Cardiac fibroblast (primary cell): ENCODE measurements around the gene HRH3.
A peak's percentile ranks its signal among the peaks of the same experiment; 100 is the strongest.

Experiments
- DNase-seq, 2 donors: peaks; one replicate each; pipeline versions ENCODE4 v3.0.0 to v3.0.0-alpha.2; 2010; ENCODE audit warnings: low read depth in 2 of 2
- H3K4me3 ChIP-seq, 2 donors: replicated peaks in 1 of 2; 1 replicate in 1 of 2; 2 replicates in 1 of 2; pipeline ENCODE4 v1.5.1; 2011; ENCODE audit warnings: low read depth in 2 of 2, low read length in 2 of 2, mild to moderate bottlenecking in 2 of 2, moderate library complexity in 1 of 2
- TF ChIP-seq, protein P1 (sequence below): IDR thresholded peaks from one replicate; pipeline ENCODE4 v1.5.1; 2011; ENCODE audit warnings: low read depth, mild to moderate bottlenecking, low read length, inconsistent platforms

Gene HRH3

DNA sequence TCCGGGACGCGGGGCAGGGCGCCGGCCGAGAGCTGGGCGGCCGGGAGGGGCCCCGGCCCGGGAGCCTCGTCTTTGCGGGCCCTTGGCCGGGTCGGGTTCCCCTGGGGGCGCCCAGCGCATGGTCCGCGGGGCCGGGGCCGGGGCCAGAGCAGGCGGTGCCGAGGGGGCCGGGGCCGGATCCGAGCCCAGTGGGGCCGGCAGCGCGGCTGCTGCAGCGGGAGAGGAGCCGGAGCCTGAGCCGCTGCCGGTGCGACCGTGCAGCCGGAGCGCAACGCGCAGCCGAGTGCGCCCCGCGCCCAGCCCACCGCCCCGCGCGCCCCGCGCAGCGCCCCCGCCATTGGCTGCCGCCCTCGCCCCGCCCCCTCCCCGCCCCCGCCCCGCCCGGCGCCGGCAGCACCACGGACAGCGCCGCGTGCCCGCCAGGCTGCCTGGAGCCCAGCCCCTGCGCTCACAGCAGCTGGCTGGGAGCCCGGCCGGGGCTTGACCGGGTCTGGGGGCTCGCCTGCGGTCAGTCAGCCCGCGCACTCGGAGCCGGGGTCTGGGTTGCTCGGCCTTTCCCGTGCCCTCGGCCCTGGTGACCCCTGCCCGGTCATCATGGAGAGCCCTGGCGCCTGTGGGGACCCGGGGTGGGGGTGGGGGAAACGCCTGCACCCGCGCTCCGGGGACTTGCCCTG is at the start of gene HRH3:
Gene HRH3 (minus strand): TSS at position 287 of the 674 bp plus-strand sequence. CDS start 308 bp downstream, outside the sequence.
- DNase-seq: peak in 1 of 2 donors; percentile 34
- H3K4me3 ChIP-seq: peak within 1 kb of the TSS; percentile 13 to 21

DNA sequence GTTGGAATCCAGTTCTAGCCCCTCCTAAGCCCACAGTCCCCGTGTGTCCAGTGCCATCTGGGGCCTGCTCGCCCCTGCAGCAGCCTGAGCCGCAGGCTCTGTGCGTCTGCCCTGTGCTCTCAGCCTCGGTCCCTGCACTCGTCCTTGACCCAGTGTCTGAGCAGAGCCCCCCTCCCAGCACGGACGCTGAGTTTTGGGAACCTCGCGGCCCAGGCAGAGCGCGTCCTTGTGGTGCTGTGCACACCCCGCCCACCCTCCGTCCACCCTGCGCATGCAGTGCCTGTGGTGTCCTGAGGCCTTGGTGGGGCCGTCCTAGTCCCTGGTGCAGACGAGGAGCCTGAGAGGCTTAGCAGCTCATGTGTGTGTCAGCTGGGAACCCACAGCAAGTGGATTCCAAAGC is 49.8 kb upstream of the HRH3 start:
- no peak for DNase-seq
- TF ChIP-seq, protein P1, sequence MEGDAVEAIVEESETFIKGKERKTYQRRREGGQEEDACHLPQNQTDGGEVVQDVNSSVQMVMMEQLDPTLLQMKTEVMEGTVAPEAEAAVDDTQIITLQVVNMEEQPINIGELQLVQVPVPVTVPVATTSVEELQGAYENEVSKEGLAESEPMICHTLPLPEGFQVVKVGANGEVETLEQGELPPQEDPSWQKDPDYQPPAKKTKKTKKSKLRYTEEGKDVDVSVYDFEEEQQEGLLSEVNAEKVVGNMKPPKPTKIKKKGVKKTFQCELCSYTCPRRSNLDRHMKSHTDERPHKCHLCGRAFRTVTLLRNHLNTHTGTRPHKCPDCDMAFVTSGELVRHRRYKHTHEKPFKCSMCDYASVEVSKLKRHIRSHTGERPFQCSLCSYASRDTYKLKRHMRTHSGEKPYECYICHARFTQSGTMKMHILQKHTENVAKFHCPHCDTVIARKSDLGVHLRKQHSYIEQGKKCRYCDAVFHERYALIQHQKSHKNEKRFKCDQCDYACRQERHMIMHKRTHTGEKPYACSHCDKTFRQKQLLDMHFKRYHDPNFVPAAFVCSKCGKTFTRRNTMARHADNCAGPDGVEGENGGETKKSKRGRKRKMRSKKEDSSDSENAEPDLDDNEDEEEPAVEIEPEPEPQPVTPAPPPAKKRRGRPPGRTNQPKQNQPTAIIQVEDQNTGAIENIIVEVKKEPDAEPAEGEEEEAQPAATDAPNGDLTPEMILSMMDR: no peak

More for the DNA sequence above, at the start of gene HRH3:
- TF ChIP-seq, protein P1: no peak

DNA sequence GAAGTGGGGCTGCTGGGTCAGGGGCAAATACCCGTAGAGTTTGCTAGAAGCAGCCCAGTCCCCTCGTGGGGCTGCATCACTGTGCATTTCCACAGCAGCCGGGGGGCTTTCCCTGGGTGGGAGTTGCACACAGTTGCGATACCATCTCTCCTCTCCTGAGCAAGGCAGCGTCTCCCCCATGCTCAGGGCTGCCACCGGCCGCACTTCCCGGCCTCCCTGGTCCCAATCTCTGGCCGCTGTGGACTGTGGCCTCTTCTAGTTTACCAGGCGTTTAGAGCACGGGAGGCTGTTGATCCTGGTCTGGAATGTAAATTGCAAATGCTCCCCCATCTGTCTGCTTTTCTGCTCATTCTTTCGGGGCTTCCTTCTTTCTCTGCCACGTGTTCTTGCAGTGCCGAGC is 49.3 kb upstream of the HRH3 start:
- no peak overlapping the region for H3K4me3 ChIP-seq
- TF ChIP-seq, protein P1: no peak
- DNase-seq: no peak

More for the DNA sequence above, 49.8 kb upstream of the HRH3 start:
- H3K4me3 ChIP-seq: no peak overlapping the region

DNA sequence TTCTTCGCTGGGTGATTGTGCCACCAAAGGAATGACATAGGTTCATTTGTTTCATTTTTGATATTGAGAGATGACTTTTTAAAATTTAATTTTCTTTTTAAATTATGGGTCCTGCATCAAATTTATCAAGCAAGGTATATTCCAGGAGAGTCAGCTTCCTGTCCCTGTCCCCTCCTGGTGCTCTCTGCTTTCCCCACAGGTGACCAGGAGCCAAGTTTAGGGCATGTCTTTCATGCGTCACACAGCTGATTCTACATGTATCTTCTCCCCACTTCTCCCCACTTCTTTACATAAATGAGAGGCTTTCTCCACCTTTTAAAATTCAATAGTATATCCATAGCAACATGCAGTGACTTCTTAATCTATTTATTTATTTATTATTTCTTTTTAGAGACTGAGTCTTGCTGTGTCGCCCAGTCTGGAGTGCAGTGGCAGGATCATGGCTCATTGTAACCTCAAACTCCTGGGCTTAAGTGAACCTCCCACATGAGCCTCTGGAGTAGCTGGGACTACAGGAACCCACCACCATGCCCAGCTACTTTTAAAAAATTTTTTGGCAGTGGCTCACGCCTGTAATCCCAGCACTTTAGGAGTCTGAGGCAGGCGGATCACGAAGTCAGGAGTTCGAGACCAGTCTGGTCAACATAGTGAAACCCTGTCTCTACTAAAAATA is 48.3 kb upstream of the HRH3 start:
- DNase-seq: no peak
- no peak overlapping the region for H3K4me3 ChIP-seq
- TF ChIP-seq, protein P1: no peak

DNA sequence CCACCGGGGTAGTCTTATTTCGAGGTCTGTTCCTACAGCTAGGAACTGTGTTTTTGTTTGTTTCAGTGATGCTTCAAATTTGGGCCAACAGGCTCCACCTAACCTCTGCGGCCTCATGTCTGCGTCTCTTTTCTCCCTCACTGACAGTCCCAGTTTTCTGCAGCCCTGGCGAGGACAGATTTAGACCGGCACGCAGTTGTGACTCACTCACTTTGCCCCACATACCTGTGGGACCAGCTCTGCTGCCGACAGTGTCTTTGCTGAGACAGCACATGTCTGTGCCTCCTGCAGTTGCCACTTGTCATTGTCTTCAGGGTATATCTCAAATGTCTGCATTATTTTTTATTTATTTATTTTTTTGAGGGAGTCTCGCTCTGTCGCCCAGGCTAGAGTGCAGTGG is 47.5 kb upstream of the HRH3 start:
- TF ChIP-seq, protein P1: no peak
- H3K4me3 ChIP-seq: no peak overlapping the region
- no peak for DNase-seq

DNA sequence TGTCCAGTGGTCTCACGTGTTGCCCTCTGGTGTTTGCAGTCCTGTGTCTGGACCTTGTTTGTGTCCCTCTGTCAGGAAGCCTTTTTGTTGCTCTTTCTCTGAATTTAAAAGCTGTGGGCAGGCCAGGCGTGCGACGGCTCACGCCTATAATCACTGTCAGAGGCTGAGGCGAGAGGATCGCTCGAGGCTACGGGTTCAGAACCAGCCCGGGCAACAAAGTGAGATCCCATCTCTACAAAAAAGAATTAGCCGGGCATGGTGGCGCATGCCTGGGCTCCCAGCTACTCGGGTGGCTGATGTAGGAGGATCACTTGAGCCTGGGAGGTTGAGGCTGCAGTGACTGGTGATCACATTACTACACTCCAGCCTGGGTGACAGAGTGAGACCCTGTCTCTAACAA is 46.8 kb upstream of the HRH3 start:
- TF ChIP-seq, protein P1: no peak
- no peak overlapping the region for H3K4me3 ChIP-seq
- no peak for DNase-seq
